ENCODE data around the gene SELENON. TPM values are rescaled to one million over a fixed set of nuclear protein-coding genes. Genes with fewer than 3 reads are reported as not detected.

Gene SELENON
- total and polyA plus RNA-seq, 4 donors, result 4.3 to 16.1 (median 9.0) TPM

DNA sequence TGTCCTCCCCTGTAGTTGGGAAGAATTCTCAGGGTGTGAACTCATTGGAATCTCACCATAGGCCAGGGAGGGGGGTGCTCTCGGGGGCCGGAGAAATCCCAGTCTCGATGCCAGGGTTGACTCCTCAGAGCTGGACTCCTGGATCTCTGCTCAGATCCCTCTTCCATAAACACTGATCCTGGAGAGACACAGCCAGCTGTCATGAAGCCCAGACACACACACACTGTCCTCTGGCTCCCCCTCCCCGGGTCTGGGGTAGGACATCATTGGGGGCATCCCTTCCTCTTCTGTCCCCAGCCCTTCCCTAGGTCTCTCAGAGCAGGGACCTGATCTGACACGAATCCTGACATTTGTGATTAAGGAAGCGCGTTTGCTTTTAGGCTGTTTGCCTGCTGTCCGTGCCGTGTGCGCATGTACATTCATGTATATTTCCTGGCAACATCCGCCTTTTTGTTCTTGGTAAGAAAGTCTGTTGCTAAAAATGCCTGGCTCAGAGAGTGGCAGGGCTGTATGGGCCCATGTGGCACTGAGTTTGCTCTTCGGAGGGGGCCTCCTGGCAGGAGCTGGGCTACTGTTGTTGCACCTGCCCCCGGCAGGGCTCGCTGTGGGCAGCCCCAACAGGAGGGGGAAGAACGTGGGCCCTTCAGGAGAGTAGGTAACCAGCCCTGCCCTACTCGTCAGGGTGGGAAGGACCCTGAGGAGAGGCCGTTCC lies 45.4 kb upstream of the SELENON start:
- Histone ChIP-seq H3K4me3 (ENCODE audit: low read depth in 1 of 3, low read length in 3 of 3) (no peak overlapping the region), H3K27ac (ENCODE audit: low read depth in 1 of 2, low read length in 2 of 2) (no peak overlapping the region), H3K9me3 (ENCODE audit: control insufficient read depth in 4 of 4, low read length in 3 of 4) (no peaks in the 10 kb centered on the region), H3K27me3 (ENCODE audit: control insufficient read depth in 4 of 4, insufficient read depth in 4 of 4, low read length in 3 of 4) (no peaks in the 10 kb centered on the region), H3K9ac (ENCODE audit: low read depth in 1 of 2, low read length in 2 of 2) (no peak overlapping the region), H3K4me1 (ENCODE audit: control insufficient read depth in 4 of 4, insufficient read depth in 4 of 4, low read length in 3 of 4) (no peaks in the 10 kb centered on the region), H3K36me3 (ENCODE audit: control insufficient read depth in 4 of 4, insufficient read depth in 3 of 4, low read depth in 1 of 4, low read length in 3 of 4) (peaks cover 0 to 8% (median 2%) of the 10 kb centered on the region in 4 donors)
- WGBS, result 82% methylated on average over 17 of the region's 17 CpGs
- TF ChIP-seq FOXA2 (IDR thresholded peaks at IDR 0.05), result no peak
- TF ChIP-seq RAD21 (IDR thresholded peaks at IDR 0.05), result no peak
- DNase-seq (ENCODE audit: low spot score), result no peak

DNA sequence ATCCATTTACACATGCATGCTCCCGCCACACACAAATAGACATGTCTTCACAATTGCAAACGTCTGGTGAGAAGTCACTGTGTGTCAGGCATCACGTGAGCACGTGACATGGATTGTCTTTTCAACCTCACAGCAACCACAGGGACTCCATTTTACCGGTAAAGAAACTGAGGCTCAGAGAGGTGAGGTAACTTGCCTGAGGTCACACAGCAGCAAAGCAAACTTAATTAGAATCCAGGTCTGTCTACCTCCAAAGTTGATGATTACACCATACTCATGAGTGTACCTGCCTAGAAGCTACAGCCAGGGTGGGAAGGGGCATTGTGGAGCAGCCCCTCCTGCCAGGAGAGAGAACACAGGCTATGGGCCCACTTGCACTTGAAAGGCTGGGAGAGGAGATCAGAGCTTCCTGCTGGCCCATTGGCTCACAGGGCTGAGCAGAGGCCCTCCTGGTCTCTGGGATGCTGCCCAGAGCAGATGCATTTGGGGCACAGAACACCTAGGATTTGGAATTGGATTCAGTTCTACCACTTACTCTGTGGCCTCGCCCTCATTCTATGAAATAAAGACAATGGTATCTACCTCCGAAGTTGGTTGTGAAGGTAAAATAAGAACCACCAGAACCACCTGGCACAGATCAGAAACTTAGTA lies 44.4 kb upstream of the SELENON start:
- DNase-seq (ENCODE audit: low spot score), result no peak
- Histone ChIP-seq H3K4me3 (ENCODE audit: low read depth in 1 of 3, low read length in 3 of 3) (no peak overlapping the region), H3K4me1 (ENCODE audit: control insufficient read depth in 4 of 4, insufficient read depth in 4 of 4, low read length in 3 of 4) (no peaks in the 10 kb centered on the region), H3K36me3 (ENCODE audit: control insufficient read depth in 4 of 4, insufficient read depth in 3 of 4, low read depth in 1 of 4, low read length in 3 of 4) (peaks cover 0 to 8% (median 2%) of the 10 kb centered on the region in 4 donors), H3K27ac (ENCODE audit: low read depth in 1 of 2, low read length in 2 of 2) (no peak overlapping the region), H3K27me3 (ENCODE audit: control insufficient read depth in 4 of 4, insufficient read depth in 4 of 4, low read length in 3 of 4) (no peaks in the 10 kb centered on the region), H3K9ac (ENCODE audit: low read depth in 1 of 2, low read length in 2 of 2) (no peak overlapping the region), H3K9me3 (ENCODE audit: control insufficient read depth in 4 of 4, low read length in 3 of 4) (no peaks in the 10 kb centered on the region)
- WGBS, result 92% methylated on average over 7 of the region's 7 CpGs
- TF ChIP-seq CTCF (IDR thresholded peaks at IDR 0.05; ENCODE audit: low read depth, low read length, missing input control) (no peak), EGR1 (IDR thresholded peaks at IDR 0.05; ENCODE audit: low read depth in 2 of 2) (no peak), NR2F2 (IDR thresholded peaks at IDR 0.05) (no peak), REST (IDR thresholded peaks at IDR 0.05) (no peak), FOXA1 (IDR thresholded peaks at IDR 0.05) (no peak), MAX (IDR thresholded peaks at IDR 0.05) (no peak), FOXA2 (IDR thresholded peaks at IDR 0.05) (no peak), GABPA (IDR thresholded peaks at IDR 0.05 in 1 of 2, conservative IDR thresholded peaks at IDR 0.05 in 1 of 2) (no peak), TAF1 (conservative IDR thresholded peaks at IDR 0.05) (no peak), ZBTB33 (IDR thresholded peaks at IDR 0.05) (no peak), HNF4A (conservative IDR thresholded peaks at IDR 0.05) (no peak), RAD21 (IDR thresholded peaks at IDR 0.05) (no peak), RXRA (IDR thresholded peaks at IDR 0.05) (no peak)
- TF ChIP-seq, protein P1, sequence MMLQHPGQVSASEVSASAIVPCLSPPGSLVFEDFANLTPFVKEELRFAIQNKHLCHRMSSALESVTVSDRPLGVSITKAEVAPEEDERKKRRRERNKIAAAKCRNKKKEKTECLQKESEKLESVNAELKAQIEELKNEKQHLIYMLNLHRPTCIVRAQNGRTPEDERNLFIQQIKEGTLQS (IDR thresholded peaks at IDR 0.05), result no peak

Data from liver (tissue), 9 donors.